ENCODE data around the gene HTR2A. TPM values are rescaled to one million over a fixed set of nuclear protein-coding genes. Genes with fewer than 3 reads are reported as not detected.
A peak's percentile ranks its signal among the peaks of the same experiment; 100 is the strongest.

Gene HTR2A
- total RNA-seq, 1 experiment from 2014 or later = not detected

DNA sequence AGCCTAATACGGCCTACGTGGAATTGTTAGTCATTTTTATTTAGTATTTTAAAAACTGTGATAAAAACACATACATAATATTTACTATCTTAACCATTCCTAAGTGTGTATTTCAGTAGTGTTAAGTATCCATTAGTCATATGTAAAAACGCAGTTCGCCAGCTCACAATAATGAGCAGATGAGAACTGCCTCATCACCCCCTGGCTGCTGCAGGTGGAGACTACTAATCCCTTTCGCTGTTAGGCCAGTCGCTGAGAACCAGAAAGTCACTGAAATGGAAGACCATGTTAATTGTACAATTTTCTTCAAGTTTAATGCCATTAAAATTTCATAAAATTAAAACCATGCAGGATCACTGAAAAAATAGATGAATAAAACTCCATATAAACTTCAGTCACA lies 101.5 kb downstream of the HTR2A start:
- Mint-ChIP-seq H3K27me3 (ENCODE audit: low read depth) (no peaks in the 10 kb centered on the region), H3K4me3 (peak overlapping the region; percentile 34; the same call in 1 of the 2 replicates), H3K9me3 (no peaks in the 10 kb centered on the region), H3K27ac (no peak overlapping the region), H3K36me3 (peaks cover 7% of the 10 kb centered on the region), H3K4me1 (peaks cover 34% of the 10 kb centered on the region)
- ChIA-PET CTCF (interaction anchor here (0.5 to 0.9 kb wide), 2 partner anchors 32 to 221 kb away, joined by 3 read pairs; no protein-coding TSS in a partner anchor), POLR2A (no interaction called here)
- no peak for ATAC-seq
- DNase-seq (ENCODE audit: low spot score) = no peak
- TF ChIP-seq, protein P1, sequence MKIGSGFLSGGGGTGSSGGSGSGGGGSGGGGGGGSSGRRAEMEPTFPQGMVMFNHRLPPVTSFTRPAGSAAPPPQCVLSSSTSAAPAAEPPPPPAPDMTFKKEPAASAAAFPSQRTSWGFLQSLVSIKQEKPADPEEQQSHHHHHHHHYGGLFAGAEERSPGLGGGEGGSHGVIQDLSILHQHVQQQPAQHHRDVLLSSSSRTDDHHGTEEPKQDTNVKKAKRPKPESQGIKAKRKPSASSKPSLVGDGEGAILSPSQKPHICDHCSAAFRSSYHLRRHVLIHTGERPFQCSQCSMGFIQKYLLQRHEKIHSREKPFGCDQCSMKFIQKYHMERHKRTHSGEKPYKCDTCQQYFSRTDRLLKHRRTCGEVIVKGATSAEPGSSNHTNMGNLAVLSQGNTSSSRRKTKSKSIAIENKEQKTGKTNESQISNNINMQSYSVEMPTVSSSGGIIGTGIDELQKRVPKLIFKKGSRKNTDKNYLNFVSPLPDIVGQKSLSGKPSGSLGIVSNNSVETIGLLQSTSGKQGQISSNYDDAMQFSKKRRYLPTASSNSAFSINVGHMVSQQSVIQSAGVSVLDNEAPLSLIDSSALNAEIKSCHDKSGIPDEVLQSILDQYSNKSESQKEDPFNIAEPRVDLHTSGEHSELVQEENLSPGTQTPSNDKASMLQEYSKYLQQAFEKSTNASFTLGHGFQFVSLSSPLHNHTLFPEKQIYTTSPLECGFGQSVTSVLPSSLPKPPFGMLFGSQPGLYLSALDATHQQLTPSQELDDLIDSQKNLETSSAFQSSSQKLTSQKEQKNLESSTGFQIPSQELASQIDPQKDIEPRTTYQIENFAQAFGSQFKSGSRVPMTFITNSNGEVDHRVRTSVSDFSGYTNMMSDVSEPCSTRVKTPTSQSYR (CRISPR knock-in tag; IDR thresholded peaks at IDR 0.05) = no peak
- TF ChIP-seq, protein P2, sequence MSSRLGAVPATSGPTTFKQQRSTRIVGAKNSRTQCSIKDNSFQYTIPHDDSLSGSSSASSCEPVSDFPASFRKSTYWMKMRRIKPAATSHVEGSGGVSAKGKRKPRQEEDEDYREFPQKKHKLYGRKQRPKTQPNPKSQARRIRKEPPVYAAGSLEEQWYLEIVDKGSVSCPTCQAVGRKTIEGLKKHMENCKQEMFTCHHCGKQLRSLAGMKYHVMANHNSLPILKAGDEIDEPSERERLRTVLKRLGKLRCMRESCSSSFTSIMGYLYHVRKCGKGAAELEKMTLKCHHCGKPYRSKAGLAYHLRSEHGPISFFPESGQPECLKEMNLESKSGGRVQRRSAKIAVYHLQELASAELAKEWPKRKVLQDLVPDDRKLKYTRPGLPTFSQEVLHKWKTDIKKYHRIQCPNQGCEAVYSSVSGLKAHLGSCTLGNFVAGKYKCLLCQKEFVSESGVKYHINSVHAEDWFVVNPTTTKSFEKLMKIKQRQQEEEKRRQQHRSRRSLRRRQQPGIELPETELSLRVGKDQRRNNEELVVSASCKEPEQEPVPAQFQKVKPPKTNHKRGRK (CRISPR knock-in tag; IDR thresholded peaks at IDR 0.05; ENCODE audit: borderline replicate concordance) = no peak
- TF ChIP-seq JAZF1 (CRISPR knock-in tag; IDR thresholded peaks at IDR 0.05) = no peak
- no peak for TF ChIP-seq ZNF263 (CRISPR knock-in tag; IDR thresholded peaks at IDR 0.05; ENCODE audit: low read depth)
- TF ChIP-seq CREM (CRISPR knock-in tag; IDR thresholded peaks at IDR 0.05) = no peak
- TF ChIP-seq NR3C1 (CRISPR knock-in tag; conservative IDR thresholded peaks at IDR 0.05; ENCODE audit: low read depth) = no peak
- TF ChIP-seq, protein P3, sequence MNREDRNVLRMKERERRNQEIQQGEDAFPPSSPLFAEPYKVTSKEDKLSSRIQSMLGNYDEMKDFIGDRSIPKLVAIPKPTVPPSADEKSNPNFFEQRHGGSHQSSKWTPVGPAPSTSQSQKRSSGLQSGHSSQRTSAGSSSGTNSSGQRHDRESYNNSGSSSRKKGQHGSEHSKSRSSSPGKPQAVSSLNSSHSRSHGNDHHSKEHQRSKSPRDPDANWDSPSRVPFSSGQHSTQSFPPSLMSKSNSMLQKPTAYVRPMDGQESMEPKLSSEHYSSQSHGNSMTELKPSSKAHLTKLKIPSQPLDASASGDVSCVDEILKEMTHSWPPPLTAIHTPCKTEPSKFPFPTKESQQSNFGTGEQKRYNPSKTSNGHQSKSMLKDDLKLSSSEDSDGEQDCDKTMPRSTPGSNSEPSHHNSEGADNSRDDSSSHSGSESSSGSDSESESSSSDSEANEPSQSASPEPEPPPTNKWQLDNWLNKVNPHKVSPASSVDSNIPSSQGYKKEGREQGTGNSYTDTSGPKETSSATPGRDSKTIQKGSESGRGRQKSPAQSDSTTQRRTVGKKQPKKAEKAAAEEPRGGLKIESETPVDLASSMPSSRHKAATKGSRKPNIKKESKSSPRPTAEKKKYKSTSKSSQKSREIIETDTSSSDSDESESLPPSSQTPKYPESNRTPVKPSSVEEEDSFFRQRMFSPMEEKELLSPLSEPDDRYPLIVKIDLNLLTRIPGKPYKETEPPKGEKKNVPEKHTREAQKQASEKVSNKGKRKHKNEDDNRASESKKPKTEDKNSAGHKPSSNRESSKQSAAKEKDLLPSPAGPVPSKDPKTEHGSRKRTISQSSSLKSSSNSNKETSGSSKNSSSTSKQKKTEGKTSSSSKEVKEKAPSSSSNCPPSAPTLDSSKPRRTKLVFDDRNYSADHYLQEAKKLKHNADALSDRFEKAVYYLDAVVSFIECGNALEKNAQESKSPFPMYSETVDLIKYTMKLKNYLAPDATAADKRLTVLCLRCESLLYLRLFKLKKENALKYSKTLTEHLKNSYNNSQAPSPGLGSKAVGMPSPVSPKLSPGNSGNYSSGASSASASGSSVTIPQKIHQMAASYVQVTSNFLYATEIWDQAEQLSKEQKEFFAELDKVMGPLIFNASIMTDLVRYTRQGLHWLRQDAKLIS (CRISPR knock-in tag; IDR thresholded peaks at IDR 0.05; ENCODE audit: borderline replicate concordance) = no peak
- no peak for TF ChIP-seq CREB1 (CRISPR knock-in tag; IDR thresholded peaks at IDR 0.05)
- TF ChIP-seq FOXJ3 (CRISPR knock-in tag; IDR thresholded peaks at IDR 0.05; ENCODE audit: borderline replicate concordance) = no peak
- TF ChIP-seq ZNF138 (CRISPR knock-in tag; conservative IDR thresholded peaks at IDR 0.05) = no peak
- TF ChIP-seq, protein P4, sequence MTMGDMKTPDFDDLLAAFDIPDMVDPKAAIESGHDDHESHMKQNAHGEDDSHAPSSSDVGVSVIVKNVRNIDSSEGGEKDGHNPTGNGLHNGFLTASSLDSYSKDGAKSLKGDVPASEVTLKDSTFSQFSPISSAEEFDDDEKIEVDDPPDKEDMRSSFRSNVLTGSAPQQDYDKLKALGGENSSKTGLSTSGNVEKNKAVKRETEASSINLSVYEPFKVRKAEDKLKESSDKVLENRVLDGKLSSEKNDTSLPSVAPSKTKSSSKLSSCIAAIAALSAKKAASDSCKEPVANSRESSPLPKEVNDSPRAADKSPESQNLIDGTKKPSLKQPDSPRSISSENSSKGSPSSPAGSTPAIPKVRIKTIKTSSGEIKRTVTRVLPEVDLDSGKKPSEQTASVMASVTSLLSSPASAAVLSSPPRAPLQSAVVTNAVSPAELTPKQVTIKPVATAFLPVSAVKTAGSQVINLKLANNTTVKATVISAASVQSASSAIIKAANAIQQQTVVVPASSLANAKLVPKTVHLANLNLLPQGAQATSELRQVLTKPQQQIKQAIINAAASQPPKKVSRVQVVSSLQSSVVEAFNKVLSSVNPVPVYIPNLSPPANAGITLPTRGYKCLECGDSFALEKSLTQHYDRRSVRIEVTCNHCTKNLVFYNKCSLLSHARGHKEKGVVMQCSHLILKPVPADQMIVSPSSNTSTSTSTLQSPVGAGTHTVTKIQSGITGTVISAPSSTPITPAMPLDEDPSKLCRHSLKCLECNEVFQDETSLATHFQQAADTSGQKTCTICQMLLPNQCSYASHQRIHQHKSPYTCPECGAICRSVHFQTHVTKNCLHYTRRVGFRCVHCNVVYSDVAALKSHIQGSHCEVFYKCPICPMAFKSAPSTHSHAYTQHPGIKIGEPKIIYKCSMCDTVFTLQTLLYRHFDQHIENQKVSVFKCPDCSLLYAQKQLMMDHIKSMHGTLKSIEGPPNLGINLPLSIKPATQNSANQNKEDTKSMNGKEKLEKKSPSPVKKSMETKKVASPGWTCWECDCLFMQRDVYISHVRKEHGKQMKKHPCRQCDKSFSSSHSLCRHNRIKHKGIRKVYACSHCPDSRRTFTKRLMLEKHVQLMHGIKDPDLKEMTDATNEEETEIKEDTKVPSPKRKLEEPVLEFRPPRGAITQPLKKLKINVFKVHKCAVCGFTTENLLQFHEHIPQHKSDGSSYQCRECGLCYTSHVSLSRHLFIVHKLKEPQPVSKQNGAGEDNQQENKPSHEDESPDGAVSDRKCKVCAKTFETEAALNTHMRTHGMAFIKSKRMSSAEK (CRISPR knock-in tag; IDR thresholded peaks at IDR 0.05; ENCODE audit: borderline replicate concordance) = no peak
- TF ChIP-seq, protein P5, sequence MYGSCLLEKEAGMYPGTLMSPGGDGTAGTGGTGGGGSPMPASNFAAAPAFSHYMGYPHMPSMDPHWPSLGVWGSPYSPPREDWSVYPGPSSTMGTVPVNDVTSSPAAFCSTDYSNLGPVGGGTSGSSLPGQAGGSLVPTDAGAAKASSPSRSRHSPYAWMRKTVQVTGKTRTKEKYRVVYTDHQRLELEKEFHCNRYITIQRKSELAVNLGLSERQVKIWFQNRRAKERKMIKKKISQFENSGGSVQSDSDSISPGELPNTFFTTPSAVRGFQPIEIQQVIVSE (CRISPR knock-in tag; IDR thresholded peaks at IDR 0.05; ENCODE audit: borderline replicate concordance) = no peak
- no peak for TF ChIP-seq NFYB (CRISPR knock-in tag; conservative IDR thresholded peaks at IDR 0.05; ENCODE audit: low read depth)
- TF ChIP-seq, protein P6, sequence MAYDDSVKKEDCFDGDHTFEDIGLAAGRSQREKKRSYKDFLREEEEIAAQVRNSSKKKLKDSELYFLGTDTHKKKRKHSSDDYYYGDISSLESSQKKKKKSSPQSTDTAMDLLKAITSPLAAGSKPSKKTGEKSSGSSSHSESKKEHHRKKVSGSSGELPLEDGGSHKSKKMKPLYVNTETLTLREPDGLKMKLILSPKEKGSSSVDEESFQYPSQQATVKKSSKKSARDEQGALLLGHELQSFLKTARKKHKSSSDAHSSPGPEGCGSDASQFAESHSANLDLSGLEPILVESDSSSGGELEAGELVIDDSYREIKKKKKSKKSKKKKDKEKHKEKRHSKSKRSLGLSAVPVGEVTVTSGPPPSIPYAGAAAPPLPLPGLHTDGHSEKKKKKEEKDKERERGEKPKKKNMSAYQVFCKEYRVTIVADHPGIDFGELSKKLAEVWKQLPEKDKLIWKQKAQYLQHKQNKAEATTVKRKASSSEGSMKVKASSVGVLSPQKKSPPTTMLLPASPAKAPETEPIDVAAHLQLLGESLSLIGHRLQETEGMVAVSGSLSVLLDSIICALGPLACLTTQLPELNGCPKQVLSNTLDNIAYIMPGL (CRISPR knock-in tag; IDR thresholded peaks at IDR 0.05) = no peak
- no peak for TF ChIP-seq ETV6 (CRISPR knock-in tag; IDR thresholded peaks at IDR 0.05)
- TF ChIP-seq, protein P7, sequence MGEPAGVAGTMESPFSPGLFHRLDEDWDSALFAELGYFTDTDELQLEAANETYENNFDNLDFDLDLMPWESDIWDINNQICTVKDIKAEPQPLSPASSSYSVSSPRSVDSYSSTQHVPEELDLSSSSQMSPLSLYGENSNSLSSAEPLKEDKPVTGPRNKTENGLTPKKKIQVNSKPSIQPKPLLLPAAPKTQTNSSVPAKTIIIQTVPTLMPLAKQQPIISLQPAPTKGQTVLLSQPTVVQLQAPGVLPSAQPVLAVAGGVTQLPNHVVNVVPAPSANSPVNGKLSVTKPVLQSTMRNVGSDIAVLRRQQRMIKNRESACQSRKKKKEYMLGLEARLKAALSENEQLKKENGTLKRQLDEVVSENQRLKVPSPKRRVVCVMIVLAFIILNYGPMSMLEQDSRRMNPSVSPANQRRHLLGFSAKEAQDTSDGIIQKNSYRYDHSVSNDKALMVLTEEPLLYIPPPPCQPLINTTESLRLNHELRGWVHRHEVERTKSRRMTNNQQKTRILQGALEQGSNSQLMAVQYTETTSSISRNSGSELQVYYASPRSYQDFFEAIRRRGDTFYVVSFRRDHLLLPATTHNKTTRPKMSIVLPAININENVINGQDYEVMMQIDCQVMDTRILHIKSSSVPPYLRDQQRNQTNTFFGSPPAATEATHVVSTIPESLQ (CRISPR knock-in tag; IDR thresholded peaks at IDR 0.05) = no peak
- no peak for TF ChIP-seq ZNF671 (CRISPR knock-in tag; IDR thresholded peaks at IDR 0.05)
- TF ChIP-seq ZNF396 (CRISPR knock-in tag; IDR thresholded peaks at IDR 0.05; ENCODE audit: borderline replicate concordance) = no peak
- no peak for TF ChIP-seq FOXP1 (CRISPR knock-in tag; IDR thresholded peaks at IDR 0.05; ENCODE audit: borderline replicate concordance)

Measured in WTC11 (cell line).